K562 (cell line): ENCODE data around the gene STX3. TPM values are rescaled to one million over a fixed set of nuclear protein-coding genes. Genes with fewer than 3 reads are reported as not detected.

Source experiments
- BMI1 ChIP-seq: fragments of 150-350 bp; IDR thresholded peaks from 2 replicates; pipeline ENCODE4 v1.6.1; 2014; ENCODE audit warnings: low read length
- CBX5 ChIP-seq: IDR thresholded peaks from 2 replicates; pipeline ENCODE4 v1.6.1; 2014; ENCODE audit warnings: low read depth, borderline replicate concordance
- CUX1 ChIP-seq: fragments of 200-800 bp; sonication (Bioruptor generic); IDR thresholded peaks from 2 replicates; pipeline ENCODE4 v1.6.1; 2016; ENCODE audit warnings: missing genetic modification characterization, missing compliant biosample characterization
- FOXK1 ChIP-seq: sonication (generic); formaldehyde crosslinking; IDR thresholded peaks from 2 replicates; pipeline ENCODE4 v1.8.0; 2022; ENCODE audit warnings: missing genetic modification reagents, mild to moderate bottlenecking, borderline replicate concordance
- LARP7 ChIP-seq: fragments of 450-650 bp; IDR thresholded peaks from 2 replicates; pipeline ENCODE4 v1.6.1; 2016
- NBN ChIP-seq: fragments of 450-650 bp; IDR thresholded peaks from 2 replicates; pipeline ENCODE4 v1.6.1; 2016; ENCODE audit warnings: low read depth, mild to moderate bottlenecking
- PBX2 ChIP-seq, 2 experiments: IDR thresholded peaks in 1 of 2; conservative IDR thresholded peaks in 1 of 2; 2 replicates each; pipeline ENCODE4 v1.6.1; 2016; ENCODE audit warnings: low read depth in 2 of 2, mild to moderate bottlenecking in 1 of 2, missing compliant biosample characterization in 1 of 2, missing genetic modification characterization in 1 of 2, moderate library complexity in 1 of 2
- SETDB1 ChIP-seq: IDR thresholded peaks from one replicate; pipeline ENCODE4 v1.6.1; 2012; ENCODE audit warnings: low read length, control low read depth, inconsistent platforms
- SPI1 ChIP-seq: IDR thresholded peaks from 2 replicates; pipeline ENCODE4 v1.6.1; 2011; ENCODE audit warnings: low read depth, low read length, control low read depth, borderline replicate concordance
- SRSF9 ChIP-seq: fragments of 200-400 bp; formaldehyde crosslinking; IDR thresholded peaks from 2 replicates; pipeline ENCODE4 v1.6.1; 2017; ENCODE audit warnings: low read depth, low read length, borderline replicate concordance
- TGIF2 ChIP-seq: sonication (generic); formaldehyde crosslinking; IDR thresholded peaks from 2 replicates; pipeline ENCODE4 v1.8.1; 2022; ENCODE audit warnings: mild to moderate bottlenecking, missing genetic modification reagents, moderate library complexity
- YBX1 ChIP-seq: fragments of 450-650 bp; IDR thresholded peaks from 2 replicates; pipeline ENCODE4 v1.7.1; 2016; ENCODE audit warnings: mild to moderate bottlenecking
- ZMIZ1 ChIP-seq, 2 experiments: fragments of 150-350 bp in 1 of 2; IDR thresholded peaks; 2 replicates each; pipeline ENCODE4 v1.6.1; 2012 to 2016; ENCODE audit warnings: low read depth in 2 of 2, low read length in 2 of 2, mild to moderate bottlenecking in 1 of 2, moderate library complexity in 1 of 2
- ZNF655 ChIP-seq: fragments of 250-450 bp; sonication (Bioruptor Pico); IDR thresholded peaks from 2 replicates; pipeline ENCODE4 v1.5.0; 2021
- polyA plus RNA-seq, 8 experiments: library from polyadenylated mRNA; depleted of rRNA in 4 of 8; stranded (reverse) in 5 of 8; unstranded in 3 of 8; fragments of >200 nt; fragmentation: Nextera tagmentation in 2 of 8; fragmentation: Illumina TruSeq in 1 of 8; extraction: Ambion mirVana in 2 of 8; extraction: Trizol in 1 of 8; gene quantifications; 2 replicates each; pipeline versions ENCODE4 v1.2.1 to v1.2.3, GENCODE V29; 2011 to 2014; ENCODE audit warnings: inconsistent platforms in 1 of 8, missing spikeins in 1 of 8
- total RNA-seq, 7 experiments: library from RNA; depleted of rRNA in 6 of 7; stranded (reverse); fragments of >200 nt in 6 of 7; fragmentation: Illumina TruSeq in 2 of 7; extraction: Trizol in 2 of 7; gene quantifications; 2 replicates each; pipeline versions ENCODE4 v1.2.1 to v1.2.3, GENCODE V29; 2011 to 2021; ENCODE audit warnings: low replicate concordance in 1 of 7

Gene STX3
- total and polyA plus RNA-seq, 9 of the 15 experiments (the other 6 are each of a cell fraction or from before 2014, with no cell fraction given), result 12.0 to 91.6 (median 48.7) TPM

GRCh38 chr11:59755701-59756557, 753 bp downstream of the STX3 start (continued):
- TF ChIP-seq CUX1 (CRISPR knock-in tag), result no peak
- no peak for TF ChIP-seq SETDB1
- no peak for TF ChIP-seq SPI1
- no peak for TF ChIP-seq ZMIZ1 (IDR thresholded peaks at IDR 0.05; ENCODE audit: low read depth in 2 of 2, low read length in 2 of 2)
- no peak for TF ChIP-seq YBX1
- no peak for TF ChIP-seq CBX5
- no peak for TF ChIP-seq NBN
- TF ChIP-seq FOXK1 (CRISPR knock-in tag), result no peak
- no peak for TF ChIP-seq BMI1
- no peak for TF ChIP-seq PBX2 (CRISPR knock-in tag; IDR thresholded peaks at IDR 0.05; ENCODE audit: low read depth)
- TF ChIP-seq PBX2 (tag; conservative IDR thresholded peaks at IDR 0.05; ENCODE audit: low read depth), result no peak
- TF ChIP-seq LARP7, result no peak
- TF ChIP-seq SRSF9, result no peak
- TF ChIP-seq ZNF655 (CRISPR knock-in tag), result no peak
- TF ChIP-seq TGIF2 (CRISPR knock-in tag), result no peak
